ENCODE data around the gene LRTM2. TPM values are rescaled to one million over a fixed set of nuclear protein-coding genes. Genes with fewer than 3 reads are reported as not detected.

Gene LRTM2
- total RNA-seq, 1 experiment from 2014 or later, result not detected

DNA sequence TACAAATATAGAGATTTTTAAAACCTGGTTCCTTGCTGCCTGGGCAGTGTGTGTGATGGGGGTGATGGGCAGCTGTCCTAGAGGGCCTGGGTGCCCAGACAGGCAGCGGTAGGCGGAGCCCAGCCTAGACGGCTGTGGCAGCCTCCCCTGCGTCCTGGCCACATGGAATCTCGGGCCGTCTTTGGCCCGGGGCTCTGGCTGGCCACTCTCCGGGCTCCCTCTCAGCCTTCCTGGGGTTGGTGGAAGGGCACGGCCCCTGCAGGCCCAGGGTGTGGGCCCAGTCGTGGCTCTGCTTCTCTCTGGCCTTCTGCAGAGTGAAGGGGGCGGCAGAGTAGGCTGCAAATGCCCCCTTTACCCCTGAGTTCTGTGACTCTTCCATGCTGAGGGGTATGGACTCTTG lies 2.3 kb downstream of the LRTM2 start:
- Mint-ChIP-seq H3K27me3 (ENCODE audit: insufficient read depth, unreplicated experiment) (peaks cover 18% of the 10 kb centered on the region), H3K36me3 (ENCODE audit: insufficient read depth, unreplicated experiment) (peaks cover 5% of the 10 kb centered on the region), H3K9me3 (ENCODE audit: unreplicated experiment) (no peaks in the 10 kb centered on the region), H3K27ac (ENCODE audit: unreplicated experiment) (no peak overlapping the region), H3K4me3 (ENCODE audit: unreplicated experiment) (no peak overlapping the region), H3K4me1 (ENCODE audit: low read depth, unreplicated experiment) (no peaks in the 10 kb centered on the region)
- intact Hi-C loops (cut with micrococcal nuclease; ENCODE audit: unreplicated experiment), result no loop called here
- no peak overlapping the region for H3K4me3 ChIP-seq (ENCODE audit: low read depth, low read length)
- TF ChIP-seq, protein P1, sequence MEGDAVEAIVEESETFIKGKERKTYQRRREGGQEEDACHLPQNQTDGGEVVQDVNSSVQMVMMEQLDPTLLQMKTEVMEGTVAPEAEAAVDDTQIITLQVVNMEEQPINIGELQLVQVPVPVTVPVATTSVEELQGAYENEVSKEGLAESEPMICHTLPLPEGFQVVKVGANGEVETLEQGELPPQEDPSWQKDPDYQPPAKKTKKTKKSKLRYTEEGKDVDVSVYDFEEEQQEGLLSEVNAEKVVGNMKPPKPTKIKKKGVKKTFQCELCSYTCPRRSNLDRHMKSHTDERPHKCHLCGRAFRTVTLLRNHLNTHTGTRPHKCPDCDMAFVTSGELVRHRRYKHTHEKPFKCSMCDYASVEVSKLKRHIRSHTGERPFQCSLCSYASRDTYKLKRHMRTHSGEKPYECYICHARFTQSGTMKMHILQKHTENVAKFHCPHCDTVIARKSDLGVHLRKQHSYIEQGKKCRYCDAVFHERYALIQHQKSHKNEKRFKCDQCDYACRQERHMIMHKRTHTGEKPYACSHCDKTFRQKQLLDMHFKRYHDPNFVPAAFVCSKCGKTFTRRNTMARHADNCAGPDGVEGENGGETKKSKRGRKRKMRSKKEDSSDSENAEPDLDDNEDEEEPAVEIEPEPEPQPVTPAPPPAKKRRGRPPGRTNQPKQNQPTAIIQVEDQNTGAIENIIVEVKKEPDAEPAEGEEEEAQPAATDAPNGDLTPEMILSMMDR (IDR thresholded peaks at IDR 0.05; ENCODE audit: insufficient read depth in 1 of 2, low read depth in 1 of 2, low read length in 1 of 2, severe bottlenecking in 1 of 2, unreplicated experiment in 1 of 2), result no peak
- POLR2A ChIA-PET, result no interaction called here
- H3K9me3 ChIP-seq, result no peaks in the 10 kb centered on the region
- DNase-seq, result no peak
- H3K27me3 ChIP-seq (replicated peaks; ENCODE audit: control insufficient read depth, insufficient read depth, low read length), result no peaks in the 10 kb centered on the region
- no peaks in the 10 kb centered on the region for H3K36me3 ChIP-seq (ENCODE audit: control insufficient read depth, insufficient read depth, low read length)
- no peaks in the 10 kb centered on the region for H3K4me1 ChIP-seq
- CTCF ChIA-PET, result no interaction called here
- no TSS peak for BruUV-seq (replicated peaks)

DNA sequence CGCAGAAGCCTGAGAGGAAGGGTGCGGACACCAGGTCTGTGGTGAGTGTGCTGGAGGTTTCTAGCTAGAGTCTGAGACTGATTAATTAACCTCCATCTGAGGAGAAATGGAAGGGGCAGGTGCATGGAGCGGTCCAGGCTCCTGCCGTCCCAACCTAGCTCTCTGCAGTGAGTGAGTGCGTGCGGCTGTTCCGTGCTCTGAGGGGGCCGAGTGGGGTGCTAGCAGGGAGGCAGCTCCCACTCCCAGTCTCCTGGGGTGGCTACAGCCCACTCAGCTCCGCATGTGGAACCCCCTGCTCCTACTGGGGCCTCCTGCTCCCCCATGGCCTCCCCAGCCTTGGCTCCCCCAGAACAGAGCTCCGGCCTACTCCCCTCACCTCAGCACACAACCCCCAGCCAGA lies 2.9 kb downstream of the LRTM2 start:
- Mint-ChIP-seq H3K4me3 (ENCODE audit: unreplicated experiment) (no peak overlapping the region), H3K27ac (ENCODE audit: unreplicated experiment) (no peak overlapping the region), H3K36me3 (ENCODE audit: insufficient read depth, unreplicated experiment) (peaks cover 5% of the 10 kb centered on the region), H3K27me3 (ENCODE audit: insufficient read depth, unreplicated experiment) (peaks cover 18% of the 10 kb centered on the region), H3K9me3 (ENCODE audit: unreplicated experiment) (no peaks in the 10 kb centered on the region), H3K4me1 (ENCODE audit: low read depth, unreplicated experiment) (no peaks in the 10 kb centered on the region)
- H3K36me3 ChIP-seq (ENCODE audit: control insufficient read depth, insufficient read depth, low read length), result no peaks in the 10 kb centered on the region
- H3K27me3 ChIP-seq (replicated peaks; ENCODE audit: control insufficient read depth, insufficient read depth, low read length), result no peaks in the 10 kb centered on the region
- DNase-seq, result no peak
- H3K4me1 ChIP-seq, result no peaks in the 10 kb centered on the region
- TF ChIP-seq, protein P1 (IDR thresholded peaks at IDR 0.05; ENCODE audit: insufficient read depth in 1 of 2, low read depth in 1 of 2, low read length in 1 of 2, severe bottlenecking in 1 of 2, unreplicated experiment in 1 of 2), result no peak
- CTCF ChIA-PET, result no interaction called here
- no TSS peak for BruUV-seq (replicated peaks)
- H3K9me3 ChIP-seq, result no peaks in the 10 kb centered on the region
- H3K4me3 ChIP-seq (ENCODE audit: low read depth, low read length), result no peak overlapping the region
- intact Hi-C loops (cut with micrococcal nuclease; ENCODE audit: unreplicated experiment), result no loop called here
- POLR2A ChIA-PET, result no interaction called here

DNA sequence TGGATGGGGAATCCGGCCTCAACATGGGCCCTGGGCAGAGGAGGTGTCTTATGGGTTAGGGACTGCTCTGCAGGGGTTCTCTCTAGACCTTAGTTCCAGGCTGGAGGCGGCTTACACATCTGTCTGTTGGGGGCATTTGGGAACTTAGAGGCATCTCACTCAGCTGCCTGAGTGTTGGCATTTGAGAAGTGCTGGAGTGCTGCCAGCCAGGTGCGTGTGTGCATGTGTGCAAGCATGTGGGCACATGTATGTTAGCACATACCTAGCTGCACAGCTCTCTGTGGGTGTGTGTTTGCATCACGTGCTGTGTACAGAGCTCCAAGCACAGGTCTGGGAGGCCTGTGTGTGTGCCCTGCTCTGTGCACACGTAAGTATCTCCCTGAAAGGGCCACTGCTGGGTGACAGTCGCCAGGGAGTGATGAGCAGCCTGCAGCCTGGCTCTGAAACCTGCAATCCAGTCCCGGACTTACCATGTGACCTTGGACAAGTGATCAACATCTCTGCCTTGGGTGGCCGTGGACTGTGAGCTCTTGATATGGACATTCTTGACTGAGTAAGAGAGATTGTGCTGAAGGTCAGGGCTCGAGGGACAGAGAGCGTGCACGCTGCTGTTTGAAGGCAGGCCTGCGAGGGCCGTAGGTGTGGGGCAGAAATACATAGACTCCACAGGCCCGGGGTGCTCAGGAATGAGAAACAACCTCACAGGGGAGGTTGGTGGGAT lies 5.2 kb downstream of the LRTM2 start:
- H3K4me3 ChIP-seq (ENCODE audit: low read depth, low read length), result no peak overlapping the region
- H3K4me1 ChIP-seq, result peaks cover 1% of the 10 kb centered on the region; the same call in 1 of the 2 replicates
- Mint-ChIP-seq H3K4me3 (ENCODE audit: unreplicated experiment) (no peak overlapping the region), H3K27ac (ENCODE audit: unreplicated experiment) (no peak overlapping the region), H3K4me1 (ENCODE audit: low read depth, unreplicated experiment) (peaks cover 1% of the 10 kb centered on the region), H3K9me3 (ENCODE audit: unreplicated experiment) (no peaks in the 10 kb centered on the region), H3K27me3 (ENCODE audit: insufficient read depth, unreplicated experiment) (peaks cover 11% of the 10 kb centered on the region), H3K36me3 (ENCODE audit: insufficient read depth, unreplicated experiment) (peaks cover 6% of the 10 kb centered on the region)
- no TSS peak for BruUV-seq (replicated peaks)
- H3K36me3 ChIP-seq (ENCODE audit: control insufficient read depth, insufficient read depth, low read length), result no peaks in the 10 kb centered on the region
- POLR2A ChIA-PET, result no interaction called here
- no peaks in the 10 kb centered on the region for H3K27me3 ChIP-seq (replicated peaks; ENCODE audit: control insufficient read depth, insufficient read depth, low read length)
- intact Hi-C loops (cut with micrococcal nuclease; ENCODE audit: unreplicated experiment), result no loop called here
- H3K9me3 ChIP-seq, result no peaks in the 10 kb centered on the region
- CTCF ChIA-PET, result no interaction called here
- DNase-seq, result no peak
- TF ChIP-seq, protein P1 (IDR thresholded peaks at IDR 0.05; ENCODE audit: insufficient read depth in 1 of 2, low read depth in 1 of 2, low read length in 1 of 2, severe bottlenecking in 1 of 2, unreplicated experiment in 1 of 2), result no peak
